ENCODE data around the gene TRMT5. TPM values are rescaled to one million over a fixed set of nuclear protein-coding genes. Genes with fewer than 3 reads are reported as not detected.

Gene TRMT5
- total RNA-seq, 4 donors from 2014 or later = 5.9 to 13.9 (median 8.2) TPM

GRCh38 chr14:60946773-60947172 is 34.1 kb downstream of the TRMT5 start:
- H3K4me3 ChIP-seq (ENCODE audit: low read depth, poor library complexity, severe bottlenecking) = no peak overlapping the region
- TF ChIP-seq CTCF (IDR thresholded peaks at IDR 0.05) = no peak
- no peak for TF ChIP-seq POLR2A (IDR thresholded peaks at IDR 0.05)
- DNase-seq (ENCODE audit: low spot score in 2 of 2) = no peak
- intact Hi-C loops (cut with DNase I; ENCODE audit: low total_unique reads) = no loop called here
- WGBS, 2 donors = 86 to 93% methylated on average over 3 of the region's 3 CpGs

- intact Hi-C loops (cut with DNase I; ENCODE audit: low total_unique reads) = no loop called here
- H3K4me3 ChIP-seq (ENCODE audit: low read depth, poor library complexity, severe bottlenecking) = no peak overlapping the region
- DNase-seq (ENCODE audit: low spot score in 2 of 2) = no peak
- WGBS, 2 donors = 85 to 91% methylated on average over 1 of the region's 1 CpG
- TF ChIP-seq POLR2A (IDR thresholded peaks at IDR 0.05) = no peak
- TF ChIP-seq CTCF (IDR thresholded peaks at IDR 0.05) = no peak
Measured at GRCh38 chr14:60945984-60946383, 34.9 kb downstream of the TRMT5 start.

GRCh38 chr14:60944204-60944603 is 36.7 kb downstream of the TRMT5 start:
- TF ChIP-seq CTCF (IDR thresholded peaks at IDR 0.05) (no peak), POLR2A (IDR thresholded peaks at IDR 0.05) (no peak)
- intact Hi-C loops (cut with DNase I; ENCODE audit: low total_unique reads) = no loop called here

GRCh38 chr14:60943637-60944032 is 37.2 kb downstream of the TRMT5 start:
- no peak for DNase-seq (ENCODE audit: low spot score in 2 of 2)
- intact Hi-C loops (cut with DNase I; ENCODE audit: low total_unique reads) = no loop called here
- 83 to 90% methylated on average over 1 of the region's 1 CpG for WGBS, 2 donors
- TF ChIP-seq CTCF (IDR thresholded peaks at IDR 0.05) (no peak), POLR2A (IDR thresholded peaks at IDR 0.05) (no peak)
- no peak overlapping the region for H3K4me3 ChIP-seq (ENCODE audit: low read depth, poor library complexity, severe bottlenecking)

More at GRCh38 chr14:60944204-60944603, 36.7 kb downstream of the TRMT5 start:
- WGBS, 2 donors = 47 to 67% methylated on average over 4 of the region's 4 CpGs
- no peak for DNase-seq (ENCODE audit: low spot score in 2 of 2)
- H3K4me3 ChIP-seq (ENCODE audit: low read depth, poor library complexity, severe bottlenecking) = no peak overlapping the region

- intact Hi-C loops (cut with DNase I; ENCODE audit: low total_unique reads) = no loop called here
- no peak overlapping the region for H3K4me3 ChIP-seq (ENCODE audit: low read depth, poor library complexity, severe bottlenecking)
- DNase-seq (ENCODE audit: low spot score in 2 of 2) = no peak
- no peak for TF ChIP-seq CTCF (IDR thresholded peaks at IDR 0.05)
- no peak for TF ChIP-seq POLR2A (IDR thresholded peaks at IDR 0.05)
Measured at GRCh38 chr14:60935319-60935718, 45.6 kb downstream of the TRMT5 start.

GRCh38 chr14:60933920-60934655 is 46.8 kb downstream of the TRMT5 start:
- WGBS, 2 donors = 91 to 94% methylated on average over 8 of the region's 8 CpGs
- TF ChIP-seq POLR2A (IDR thresholded peaks at IDR 0.05) (no peak), CTCF (IDR thresholded peaks at IDR 0.05) (no peak)
- DNase-seq (ENCODE audit: low spot score in 2 of 2) = no peak
- H3K4me3 ChIP-seq (ENCODE audit: low read depth, poor library complexity, severe bottlenecking) = no peak overlapping the region
- intact Hi-C loops (cut with DNase I; ENCODE audit: low total_unique reads) = no loop called here
